HG03565 (cell line): ENCODE measurements around the gene CYBC1.

ENCODE experiments used
- ATAC-seq: cut with Tn5 transposase; IDR thresholded peaks from one replicate; pipeline ENCODE4 v1.9.1; 2021; ENCODE audit warnings: mild to moderate bottlenecking, moderate library complexity; ENCODE audit not compliant: unreplicated experiment

The CYBC1 gene

DNA sequence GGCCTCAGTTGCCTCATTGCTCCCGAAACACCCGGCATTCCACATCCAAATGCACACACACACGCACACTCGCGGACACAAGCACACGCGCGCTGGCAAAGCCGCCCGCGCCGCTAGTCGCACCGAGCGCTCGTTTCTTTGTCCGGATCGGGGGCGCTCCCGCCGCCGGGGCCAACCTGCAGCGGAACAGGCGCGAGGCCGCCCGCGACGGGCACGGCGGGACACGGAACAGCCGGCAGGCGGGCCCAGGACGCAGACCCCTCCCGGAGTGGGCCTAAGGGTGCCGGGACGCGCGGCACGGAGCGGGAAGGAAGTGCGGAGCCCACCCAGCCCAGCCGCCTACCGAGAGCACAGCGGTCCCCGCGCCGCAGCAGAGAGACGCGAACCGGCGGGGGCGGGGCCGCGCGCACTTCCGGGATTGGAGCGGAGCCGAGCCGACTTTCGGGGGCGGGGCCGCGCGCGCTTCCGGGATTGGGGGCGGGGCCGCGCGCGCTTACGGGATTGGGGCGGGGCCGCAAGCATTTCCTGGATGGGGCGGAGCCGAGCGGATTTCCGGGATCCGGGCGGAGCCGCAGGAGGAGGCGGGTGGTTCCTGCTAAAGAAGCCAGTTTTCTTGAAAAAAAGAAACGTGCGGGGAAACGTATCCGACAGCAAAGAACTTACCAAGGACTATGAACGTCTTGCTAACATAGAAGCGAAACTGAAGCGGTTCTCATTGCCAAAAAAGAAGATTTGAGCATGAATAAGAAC lies at the start of gene CYBC1:
Gene CYBC1, minus strand, starts transcription at position 396 of the 750 bp plus-strand sequence. CDS start 1,498 bp downstream, outside the sequence.
- peak; percentile 49 for ATAC-seq

DNA sequence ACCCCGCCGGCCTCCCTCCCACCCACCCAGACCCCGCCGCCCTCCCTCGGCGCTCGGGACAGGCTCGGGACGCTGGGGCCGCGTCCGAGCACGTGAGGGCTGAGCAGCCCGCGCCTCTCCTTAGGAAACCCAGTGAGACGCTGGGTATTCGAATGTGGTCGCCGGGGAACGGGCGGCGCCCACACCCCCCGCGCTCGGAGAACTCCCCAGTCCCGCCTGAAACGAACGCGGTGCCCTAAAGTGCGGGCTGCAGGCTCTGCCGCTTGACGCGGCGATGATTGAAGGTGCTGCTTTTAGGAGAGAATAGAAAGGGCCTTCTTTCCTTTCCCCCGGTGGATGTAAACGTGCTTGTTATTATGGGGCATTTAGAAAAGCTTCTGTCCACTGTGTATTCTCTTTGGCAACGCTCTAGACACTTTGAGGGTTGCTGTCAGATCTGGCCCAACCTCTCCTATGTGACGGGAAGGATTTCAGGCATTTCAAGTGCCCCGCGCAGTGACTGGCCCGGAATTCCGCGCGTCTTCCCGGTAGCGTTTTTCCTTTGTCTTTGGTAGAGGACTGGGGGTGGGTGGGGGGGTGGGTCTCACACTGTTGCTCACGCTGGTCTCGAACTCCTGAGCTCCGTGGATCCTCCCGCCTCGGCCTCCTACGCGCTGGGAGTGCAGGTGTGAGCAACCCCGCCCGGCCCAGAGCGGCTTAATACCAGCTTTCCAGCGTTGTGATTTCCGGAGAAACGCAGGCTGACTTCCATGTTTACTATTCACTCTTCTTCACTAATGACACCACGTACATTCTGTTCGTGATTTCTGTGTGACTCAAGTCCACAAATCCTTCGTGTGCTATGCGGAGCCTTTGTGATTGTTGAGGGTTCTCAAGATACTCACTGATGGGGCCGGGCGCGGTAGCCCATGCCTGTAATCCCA lies 47.2 kb upstream of the CYBC1 start:
- ATAC-seq = no peak

DNA sequence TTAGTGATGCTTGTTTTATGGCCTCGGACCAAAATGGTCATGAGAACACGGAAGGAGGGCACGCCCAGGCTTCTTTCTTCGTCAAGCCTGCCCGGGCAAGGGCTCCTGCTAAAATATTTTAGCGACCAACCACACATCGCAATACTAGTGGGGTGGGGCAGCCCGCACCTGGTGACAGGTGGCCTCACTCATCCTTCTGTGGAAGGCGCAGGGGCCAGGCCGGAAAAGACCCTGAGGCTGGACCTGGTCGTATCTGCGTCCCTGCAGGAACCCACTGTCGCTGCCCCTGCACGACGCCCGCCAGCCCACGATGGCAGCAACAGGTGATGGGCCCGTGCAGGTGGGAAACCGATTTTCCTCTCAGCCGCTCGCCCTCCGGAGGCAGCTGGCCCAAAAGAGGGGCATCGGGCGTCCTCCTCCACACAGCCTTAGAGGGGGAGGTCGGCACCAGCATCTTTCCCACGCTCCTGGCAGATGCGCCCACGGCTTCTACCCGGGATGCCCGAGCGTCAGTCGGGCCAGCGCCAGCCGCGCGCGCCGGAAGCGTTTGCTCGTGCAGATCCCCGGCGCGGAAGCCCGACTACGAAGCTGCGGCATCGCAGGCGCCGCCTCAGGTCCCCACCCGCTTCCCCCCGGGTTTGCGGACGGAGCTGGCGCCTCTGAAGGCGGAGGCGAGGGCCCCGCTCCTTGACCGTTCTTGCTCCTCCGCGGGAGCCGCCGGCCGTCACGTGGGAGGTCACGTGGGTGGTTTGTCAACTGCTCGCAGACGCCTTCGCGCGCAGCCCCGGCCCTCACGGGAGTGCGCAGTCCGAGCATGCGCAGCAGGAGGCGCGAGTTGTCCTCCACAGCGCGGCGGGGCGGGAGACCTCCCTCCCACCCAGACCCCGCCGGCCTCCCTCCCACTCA lies 46.2 kb upstream of the CYBC1 start:
- peak; percentile 61 for ATAC-seq

DNA sequence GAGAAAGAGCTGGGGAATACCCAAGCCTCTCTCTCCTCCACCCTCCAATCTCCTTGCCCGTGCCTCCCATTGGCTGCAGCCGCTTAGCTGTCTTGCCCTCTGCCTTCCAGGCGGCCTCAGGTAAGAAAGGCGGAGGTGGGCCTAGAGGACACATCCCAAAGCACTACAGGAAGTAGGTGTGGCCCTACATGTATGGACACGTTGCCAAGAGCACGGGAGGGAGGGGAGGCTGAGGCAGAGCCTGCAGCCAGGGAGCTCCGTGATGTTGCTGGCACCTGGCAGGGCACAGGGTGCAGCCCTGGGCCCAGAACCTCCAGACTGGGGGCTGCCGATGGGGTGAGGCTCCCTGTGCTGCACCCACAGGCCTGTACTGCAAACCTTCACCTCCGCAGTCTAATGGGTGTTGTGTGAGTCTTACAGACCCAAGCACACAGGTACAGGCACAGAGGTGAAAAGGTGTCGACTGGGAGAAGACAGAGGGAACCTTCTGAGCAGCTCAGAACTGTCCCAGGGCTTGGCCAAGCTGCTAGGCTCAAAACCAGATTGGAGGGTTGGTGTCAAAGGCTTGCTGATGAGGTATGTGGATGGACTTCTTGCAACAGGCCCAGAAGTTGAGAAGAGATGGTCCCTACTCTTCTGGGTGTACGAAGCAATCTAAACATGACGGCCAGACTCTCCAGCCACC lies 45.4 kb upstream of the CYBC1 start:
- ATAC-seq = no peak

DNA sequence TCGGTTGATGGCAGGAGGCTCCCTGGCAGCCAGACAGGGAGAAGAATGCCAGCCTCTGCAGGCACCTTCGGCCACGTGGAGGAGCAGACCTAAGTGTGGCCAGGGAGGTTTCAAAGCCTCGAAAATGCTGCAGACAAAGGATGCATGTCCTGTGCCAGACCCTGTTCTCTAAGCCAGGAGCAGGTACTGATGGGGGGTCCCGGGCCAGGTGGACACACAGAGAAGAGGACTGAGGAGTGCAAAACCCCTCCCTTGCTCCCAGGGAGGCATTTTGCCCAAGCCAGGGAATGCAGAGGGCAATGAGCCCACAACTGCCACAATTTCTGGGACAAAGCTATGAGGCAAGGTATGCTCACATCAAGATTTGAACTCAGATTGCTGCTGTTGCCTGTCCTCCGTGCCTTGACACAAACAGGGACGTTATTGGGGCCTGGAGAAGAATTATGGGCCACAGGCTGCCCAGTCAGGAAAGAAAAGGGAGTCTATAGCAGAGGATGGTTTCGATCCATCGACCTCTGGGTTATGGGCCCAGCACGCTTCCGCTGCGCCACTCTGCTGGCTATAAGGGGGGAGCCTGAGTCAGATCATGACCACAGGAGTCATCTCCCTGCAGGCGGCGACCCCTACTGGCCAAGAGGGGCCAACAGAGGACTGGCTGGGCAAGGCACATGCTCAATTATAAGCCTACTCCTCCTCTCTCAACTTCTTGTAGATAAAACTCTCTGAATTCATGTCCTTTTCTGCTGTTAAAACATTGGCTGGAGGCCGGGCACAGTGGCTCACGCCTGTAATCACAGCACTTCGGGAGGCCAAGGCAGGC lies 43.9 kb upstream of the CYBC1 start:
- no peak for ATAC-seq

DNA sequence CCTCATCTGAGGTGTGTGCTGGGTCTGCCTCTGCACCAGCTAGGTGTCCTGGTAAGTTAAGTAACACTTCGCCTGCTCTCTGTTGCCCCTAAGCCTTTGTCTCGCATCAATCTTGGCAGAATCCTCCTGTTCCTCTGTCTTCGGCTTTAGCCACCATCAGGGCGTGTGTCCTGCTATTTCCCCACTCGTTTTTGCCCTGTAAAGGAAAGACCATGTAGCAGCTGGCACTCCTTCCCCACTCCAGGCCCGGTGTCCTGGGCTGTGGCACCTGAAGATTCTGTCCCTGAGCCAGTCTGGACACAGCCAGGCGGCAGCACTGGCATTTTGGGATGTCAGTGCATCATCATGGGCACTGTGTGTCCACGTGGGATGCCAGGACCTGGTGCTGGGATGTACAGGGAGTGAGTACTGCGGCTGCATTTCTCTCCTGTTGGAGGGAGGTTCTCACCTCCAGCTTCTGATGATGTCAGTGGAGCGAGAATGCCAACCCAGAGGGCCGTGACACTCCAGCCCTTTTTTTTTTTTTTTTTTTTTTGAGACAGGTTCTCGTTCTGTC lies 42.8 kb upstream of the CYBC1 start:
- ATAC-seq = no peak

DNA sequence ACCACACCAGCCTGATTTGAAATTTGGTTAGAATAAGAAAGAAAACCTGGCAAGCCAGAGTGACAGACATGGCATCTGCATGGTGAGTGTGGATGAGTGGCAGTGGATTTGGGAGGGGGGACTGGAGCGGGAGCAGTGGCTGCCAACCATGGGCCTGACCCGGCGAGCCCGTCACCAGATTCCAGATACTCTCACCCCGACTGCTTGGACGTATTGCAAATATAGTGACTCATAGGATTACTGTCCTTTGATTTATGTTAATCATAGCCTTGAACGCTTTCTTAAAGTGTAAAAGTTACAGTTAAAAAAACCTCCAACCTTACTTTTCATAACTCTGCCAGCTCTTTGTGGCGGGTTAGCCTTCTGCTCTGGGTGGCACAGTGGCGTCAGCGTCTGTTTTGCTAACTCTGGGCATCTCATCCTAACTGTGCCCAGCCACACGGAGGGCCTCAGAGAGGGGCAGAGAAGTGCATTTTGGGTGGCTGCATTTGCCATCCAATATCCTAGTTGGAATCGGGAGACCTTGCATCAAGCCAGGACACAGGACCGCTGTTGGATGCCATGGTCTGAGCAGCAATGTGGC lies 42.2 kb upstream of the CYBC1 start:
- ATAC-seq = no peak

DNA sequence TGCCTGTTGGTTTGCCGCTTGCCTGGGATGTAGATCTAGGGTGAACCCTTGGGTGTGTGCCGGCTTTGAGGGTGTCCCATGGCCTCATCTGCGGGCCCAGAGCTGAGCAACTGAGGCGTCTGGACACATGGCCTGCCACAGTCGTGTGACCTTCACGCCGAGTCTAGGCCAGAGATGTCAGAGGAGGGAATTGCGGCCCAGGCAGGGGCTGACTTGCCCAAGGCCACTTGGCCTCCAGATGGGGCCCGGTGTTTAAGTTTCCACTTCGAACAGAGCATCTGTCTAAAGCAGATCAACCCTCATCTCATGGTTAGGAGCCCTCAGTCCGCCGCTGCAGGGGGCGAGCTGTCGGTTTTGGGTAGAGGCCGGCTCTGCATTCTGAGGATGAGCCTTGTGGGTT lies 41.0 kb upstream of the CYBC1 start:
- no peak for ATAC-seq

DNA sequence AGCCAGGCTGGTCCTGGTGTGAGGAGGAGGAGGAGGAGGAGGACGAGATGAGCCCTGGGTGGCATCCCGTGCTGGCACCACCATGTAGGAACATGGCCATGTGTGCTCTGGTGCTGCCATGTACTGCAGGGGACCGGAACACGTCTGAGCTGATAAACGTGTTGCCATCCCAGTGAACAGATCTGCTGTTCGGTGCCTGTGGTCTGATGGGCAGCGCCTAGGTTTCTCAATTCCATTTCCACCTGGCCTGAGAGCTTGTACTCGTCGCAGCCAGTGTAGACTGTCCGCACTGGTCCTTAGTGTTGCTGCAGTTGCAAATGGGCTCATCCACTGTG lies 40.6 kb upstream of the CYBC1 start:
- no peak for ATAC-seq

DNA sequence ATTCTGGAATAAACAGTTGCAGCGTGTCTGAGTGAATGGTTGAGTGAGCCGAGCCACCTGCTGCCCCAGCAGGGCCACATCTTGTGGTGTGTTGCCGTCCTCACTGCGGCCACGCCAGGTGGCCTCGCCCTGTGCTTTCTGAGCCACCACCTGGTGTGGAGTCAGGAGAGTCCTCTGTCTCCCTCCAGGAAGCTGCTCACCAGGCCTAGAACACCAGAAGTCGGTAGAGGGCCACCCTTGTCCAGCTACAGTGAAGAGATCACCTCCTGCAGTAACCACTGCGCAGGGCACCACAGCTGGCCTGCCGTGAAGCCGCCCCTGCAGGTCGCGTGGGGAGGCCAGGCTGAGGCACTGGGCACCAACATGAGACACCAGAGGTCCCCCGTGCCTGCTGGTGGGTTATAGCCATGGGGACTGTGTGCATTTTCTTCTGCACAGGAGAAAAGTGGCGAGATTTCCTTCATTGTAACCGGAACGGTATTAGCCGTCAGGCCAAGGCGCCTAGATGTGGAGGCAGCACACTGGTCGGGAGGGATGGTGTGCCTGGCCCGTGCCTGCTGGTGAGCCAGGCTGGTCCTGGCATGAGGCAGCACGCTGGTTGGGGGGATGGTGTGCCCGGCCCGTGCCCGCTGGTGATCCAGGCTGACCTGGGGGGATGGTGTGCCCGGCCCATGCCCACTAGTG lies 40.1 kb upstream of the CYBC1 start:
- ATAC-seq = no peak

DNA sequence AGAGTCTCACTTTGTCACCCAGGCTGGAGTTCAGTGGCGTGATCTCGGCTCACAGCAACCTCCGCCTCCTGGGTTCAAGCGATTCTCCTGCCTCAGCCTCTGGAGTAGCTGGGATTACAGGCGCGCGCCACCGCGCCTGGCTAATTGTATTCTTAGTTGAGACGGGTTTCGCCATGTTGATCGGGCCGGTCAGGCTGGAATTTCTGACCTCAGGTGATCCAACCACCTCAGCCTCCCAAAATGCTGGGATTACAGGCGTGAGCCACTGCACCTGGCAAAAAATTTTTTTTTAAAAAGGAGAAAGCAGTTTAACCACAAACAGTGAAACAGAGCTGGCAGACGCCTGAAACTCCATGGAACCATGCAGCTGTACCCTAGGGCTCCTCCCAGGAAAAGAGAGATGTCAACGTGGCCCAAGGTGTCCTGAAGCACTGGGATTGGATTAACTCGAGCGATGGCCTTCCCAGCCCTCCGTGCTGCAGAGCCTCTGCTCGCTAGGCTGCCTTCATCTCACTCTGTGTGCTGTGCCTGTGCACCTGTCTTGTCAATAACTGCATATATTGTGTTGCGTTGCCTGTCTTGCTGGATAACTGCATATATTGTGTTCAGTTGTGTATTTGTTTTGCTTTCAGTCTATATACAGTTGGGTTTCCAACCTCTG lies 39.4 kb upstream of the CYBC1 start:
- no peak for ATAC-seq

DNA sequence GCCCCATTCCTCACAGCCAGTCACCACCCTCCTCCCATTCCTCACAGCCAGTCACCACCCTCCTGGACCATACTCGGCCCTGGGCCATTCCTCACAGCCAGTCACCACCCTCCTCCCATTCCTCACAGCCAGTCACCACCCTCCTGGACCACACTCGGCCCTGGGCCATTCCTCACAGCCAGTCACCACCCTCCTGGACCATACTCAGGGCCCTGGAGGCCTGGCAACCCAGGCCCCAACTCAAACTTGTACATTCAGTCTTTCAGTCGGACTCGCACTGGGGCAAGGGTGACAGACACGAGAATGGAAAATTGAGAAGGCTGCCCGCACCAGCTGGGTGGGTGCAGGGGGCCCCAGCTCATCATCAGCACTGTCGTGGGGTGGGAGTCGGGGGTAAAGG lies 38.6 kb upstream of the CYBC1 start:
- ATAC-seq = no peak

DNA sequence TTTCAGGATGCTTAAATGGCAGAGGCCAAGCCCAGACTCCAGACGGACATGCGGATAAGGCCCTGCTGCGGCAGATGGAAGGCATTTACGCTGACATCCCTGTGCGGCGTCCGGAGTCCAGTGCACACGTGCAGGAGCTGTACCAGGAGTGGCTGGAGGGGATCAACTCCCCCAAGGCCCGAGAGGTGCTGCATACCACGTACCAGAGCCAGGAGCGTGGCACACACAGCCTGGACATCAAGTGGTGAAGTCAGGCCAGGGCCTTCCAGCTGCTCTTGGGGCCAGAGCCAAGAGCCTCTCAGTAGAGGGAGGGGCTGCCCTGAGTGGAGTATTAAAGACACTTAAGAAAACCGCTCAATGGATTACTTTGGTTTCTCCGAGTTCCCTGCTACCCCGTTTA lies 37.4 kb upstream of the CYBC1 start:
- no peak for ATAC-seq

DNA sequence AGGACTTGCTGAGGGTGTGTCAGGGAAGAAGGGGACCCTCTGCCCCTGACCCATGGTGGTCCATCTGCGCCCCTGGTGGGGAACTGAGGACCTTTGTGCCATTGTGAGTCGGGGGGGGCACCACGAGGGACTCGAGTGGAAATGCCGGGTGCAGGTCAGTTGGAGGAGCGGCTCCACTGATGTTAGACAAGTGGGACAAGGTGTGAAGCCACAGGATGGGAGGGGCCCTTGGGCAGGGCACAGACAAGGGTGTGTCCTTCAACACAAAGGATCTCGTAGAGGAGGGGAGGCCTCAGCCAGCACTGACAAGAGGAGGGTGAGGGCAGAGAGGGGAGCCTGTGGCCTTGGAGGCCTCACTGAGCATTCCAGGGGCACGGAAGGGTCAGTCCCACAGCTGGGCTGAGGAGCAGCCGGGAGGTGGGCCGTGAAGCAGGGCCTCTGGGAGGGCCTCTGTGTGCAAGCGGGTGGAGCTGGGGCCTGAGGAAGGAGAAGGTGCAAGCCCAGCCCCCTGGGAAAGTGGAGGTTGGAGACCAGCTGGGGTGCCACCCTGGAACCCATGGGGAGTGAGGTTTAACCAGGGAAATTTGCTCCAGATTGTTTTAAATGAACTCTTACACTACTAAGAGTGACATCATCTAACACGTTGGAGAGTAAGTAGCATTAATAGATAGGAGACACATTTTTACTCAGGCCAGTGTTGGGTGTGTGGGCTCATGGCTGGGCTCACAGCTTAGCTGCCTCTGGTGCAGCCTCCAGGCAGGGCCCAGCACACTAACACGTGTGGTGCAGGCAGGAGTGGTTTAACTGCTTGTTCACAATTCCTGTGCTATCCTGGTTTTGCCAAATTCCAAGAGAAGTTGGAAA lies 35.9 kb upstream of the CYBC1 start:
- no peak for ATAC-seq

DNA sequence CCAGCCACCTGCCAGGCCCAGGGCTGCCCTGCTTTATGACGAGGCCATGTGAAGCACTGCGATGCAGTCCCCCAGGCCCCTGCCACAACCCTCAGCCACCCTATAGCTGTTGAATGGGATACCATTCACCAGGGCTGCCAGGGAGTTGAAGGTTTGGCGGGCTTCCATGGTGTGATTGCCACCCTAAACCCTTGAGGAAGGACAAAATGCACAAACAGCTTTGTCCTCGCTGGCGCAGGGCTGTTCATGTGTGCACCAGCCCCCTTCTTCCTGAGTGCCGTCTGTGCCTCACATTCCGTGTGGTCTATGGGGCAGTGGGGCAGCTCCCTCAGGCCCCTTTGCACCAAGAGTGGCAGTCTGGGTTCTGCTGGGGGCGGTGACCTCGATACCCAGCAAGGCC lies 33.3 kb upstream of the CYBC1 start:
- no peak for ATAC-seq

DNA sequence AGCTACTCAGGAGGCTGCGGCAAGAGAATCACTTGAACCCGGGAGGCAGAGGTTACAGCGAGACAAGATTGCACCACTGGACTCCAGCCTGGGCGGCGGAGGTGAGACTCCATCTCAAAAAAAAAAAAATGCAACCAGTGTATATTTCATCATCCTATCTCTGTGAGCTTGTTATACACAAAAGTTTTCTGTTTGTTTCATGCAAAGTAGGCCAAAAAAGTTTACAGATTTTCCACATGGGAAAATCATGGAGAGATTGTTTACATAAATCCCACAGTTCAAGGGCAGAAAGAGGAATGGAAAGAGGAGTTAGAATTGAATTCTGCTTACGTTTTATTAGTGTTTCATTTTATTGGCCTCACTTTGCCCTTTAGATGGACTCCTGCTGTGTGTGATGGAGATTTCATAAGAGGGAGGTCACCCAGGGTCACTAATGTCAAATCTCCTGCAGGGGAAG lies 32.7 kb upstream of the CYBC1 start:
- ATAC-seq = no peak

DNA sequence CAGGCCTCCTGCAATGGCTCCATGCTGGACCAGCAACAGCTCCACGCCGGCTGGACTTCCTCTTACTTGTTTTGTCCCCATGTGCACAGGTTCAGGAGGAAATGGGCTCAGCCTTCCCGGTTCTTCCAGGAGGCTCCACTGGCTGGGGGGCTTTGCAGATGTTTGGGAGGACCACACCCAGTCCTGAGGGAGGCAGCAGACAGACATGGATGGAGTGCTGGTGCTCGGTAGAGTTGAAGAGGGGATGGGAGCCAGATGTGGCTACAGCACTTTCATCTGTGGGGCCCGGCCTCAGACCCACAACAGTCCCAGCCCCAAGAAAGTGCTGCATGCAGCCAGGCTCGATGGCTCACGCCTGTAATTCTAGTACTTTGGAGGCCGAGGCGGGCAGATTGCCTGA lies 29.8 kb upstream of the CYBC1 start:
- ATAC-seq = no peak
